ENCODE data around the gene TRPM2. TPM values are rescaled to one million over a fixed set of nuclear protein-coding genes. Genes with fewer than 3 reads are reported as not detected.
"Not testable (repeated sequence)": the region's sequence is repeated elsewhere in the genome, so short reads cannot be mapped to it uniquely, and the experiment has no call there.

TRPM2 gene
- polyA plus RNA-seq, 3 donors: 0.75 to 1.1 (median 0.82) TPM

GRCh38 chr21:44351535-44352252, 1.7 kb upstream of the TRPM2 start:
- no peak for DNase-seq (ENCODE audit: low read depth in 3 of 3, low spot score in 2 of 3)

DNA sequence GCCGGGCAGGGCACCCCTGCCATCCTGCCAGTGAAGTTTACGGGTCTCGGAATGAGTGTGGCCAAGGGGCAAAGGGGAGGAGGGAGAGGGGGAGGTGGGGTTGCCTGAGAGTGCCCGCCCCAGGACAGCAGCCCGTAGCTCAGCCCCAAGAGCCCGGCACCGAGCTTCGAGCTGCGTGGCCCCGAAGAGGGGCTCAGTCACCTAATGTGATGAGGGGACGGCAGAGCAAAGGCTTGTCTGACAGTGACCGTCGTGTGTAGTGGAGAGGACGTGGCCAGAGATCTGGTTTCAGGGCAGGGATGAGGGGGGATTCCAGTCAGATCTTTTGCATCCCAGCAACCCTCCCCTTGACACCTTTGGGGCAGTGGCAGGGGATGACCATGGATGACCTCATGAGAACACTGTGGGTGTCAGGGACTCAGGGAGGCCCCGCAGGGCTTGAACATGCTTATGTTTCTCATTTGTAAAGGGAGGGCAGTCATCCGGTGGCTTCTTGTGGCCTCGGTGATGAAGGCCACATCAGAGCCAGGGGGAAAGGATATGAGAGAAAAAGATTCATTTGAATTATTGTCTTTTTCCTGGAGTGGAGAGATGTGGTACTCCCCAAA, 1.1 kb upstream of the TRPM2 start:
- DNase-seq (ENCODE audit: low read depth in 3 of 3, low spot score in 2 of 3): no peak

- DNase-seq (ENCODE audit: low read depth in 3 of 3, low spot score in 2 of 3): no peak
Measured at GRCh38 chr21:44354001-44354405, 582 bp downstream of the TRPM2 start.

DNA sequence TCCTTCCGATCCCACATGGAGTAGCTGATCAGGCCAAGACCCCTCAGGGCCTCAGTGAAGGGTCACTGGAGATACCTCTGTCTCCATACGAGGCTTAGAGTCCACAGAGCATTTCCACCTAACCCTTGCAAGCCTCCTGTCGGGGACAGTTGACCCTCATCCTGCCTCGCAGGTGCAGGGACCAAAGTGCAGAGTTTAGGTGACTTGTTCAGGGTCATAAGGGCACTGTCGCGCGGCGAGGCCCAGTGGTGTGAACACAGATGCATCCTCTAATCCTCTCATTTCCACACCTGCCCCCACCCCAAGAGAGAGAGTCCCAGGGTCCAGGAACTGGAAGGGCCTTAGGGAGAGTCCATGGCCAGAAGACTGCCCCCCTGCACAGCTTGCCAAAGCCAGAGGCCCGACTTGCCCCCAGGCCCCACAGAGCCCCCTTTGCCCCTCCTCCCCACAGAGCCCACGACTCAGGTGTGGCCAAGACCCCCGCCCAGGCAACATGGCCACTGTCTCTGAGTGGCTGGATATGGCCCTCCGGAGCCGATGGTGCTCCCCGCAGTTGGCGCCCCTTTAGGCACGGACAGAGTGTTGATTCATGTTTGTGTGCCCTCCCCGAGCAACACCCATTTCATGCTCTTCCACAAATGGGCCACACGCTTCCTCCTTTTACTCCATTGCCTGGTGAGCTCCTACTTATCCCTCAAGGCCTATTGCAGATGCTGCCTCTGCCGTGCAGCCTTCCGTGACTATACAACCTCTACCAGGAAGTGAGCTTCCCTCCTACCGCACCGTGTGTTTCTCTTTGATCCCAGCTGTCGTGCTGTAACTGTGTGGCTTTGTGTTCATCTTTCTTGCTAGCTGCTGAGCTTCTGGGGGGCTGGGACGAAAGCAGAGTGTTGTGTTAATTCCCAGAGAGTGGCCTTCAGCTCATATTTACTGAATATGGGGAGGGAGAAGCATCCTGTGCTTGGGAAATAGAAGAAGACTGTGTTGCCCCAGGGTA, 1.7 kb downstream of the TRPM2 start:
- no peak for DNase-seq (ENCODE audit: low read depth in 3 of 3, low spot score in 2 of 3)

DNA sequence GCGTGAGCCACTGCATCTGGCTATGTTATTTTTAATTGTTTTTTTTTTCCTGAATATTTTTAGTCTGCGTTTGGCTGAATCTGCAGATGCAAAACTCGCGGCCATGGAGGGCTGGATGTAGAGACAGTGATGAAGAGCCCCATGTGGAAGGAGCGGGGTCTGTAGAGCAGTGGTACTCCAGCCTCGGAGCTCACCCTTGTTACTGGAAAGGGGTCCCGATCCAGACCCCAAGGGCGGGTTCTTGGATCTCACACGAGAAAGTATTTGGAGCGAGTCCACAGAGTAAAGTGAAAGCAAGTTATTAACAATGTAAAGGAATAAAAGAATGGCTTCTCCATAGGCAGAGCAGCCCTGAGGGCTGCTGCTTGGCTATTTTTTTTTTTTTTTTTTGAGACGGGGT, 2.7 kb downstream of the TRPM2 start:
- DNase-seq (ENCODE audit: low read depth in 3 of 3, low spot score in 2 of 3): no peak

GRCh38 chr21:44356636-44357035, 3.2 kb downstream of the TRPM2 start:
- no peak for DNase-seq (ENCODE audit: low read depth in 3 of 3, low spot score in 2 of 3)

DNA sequence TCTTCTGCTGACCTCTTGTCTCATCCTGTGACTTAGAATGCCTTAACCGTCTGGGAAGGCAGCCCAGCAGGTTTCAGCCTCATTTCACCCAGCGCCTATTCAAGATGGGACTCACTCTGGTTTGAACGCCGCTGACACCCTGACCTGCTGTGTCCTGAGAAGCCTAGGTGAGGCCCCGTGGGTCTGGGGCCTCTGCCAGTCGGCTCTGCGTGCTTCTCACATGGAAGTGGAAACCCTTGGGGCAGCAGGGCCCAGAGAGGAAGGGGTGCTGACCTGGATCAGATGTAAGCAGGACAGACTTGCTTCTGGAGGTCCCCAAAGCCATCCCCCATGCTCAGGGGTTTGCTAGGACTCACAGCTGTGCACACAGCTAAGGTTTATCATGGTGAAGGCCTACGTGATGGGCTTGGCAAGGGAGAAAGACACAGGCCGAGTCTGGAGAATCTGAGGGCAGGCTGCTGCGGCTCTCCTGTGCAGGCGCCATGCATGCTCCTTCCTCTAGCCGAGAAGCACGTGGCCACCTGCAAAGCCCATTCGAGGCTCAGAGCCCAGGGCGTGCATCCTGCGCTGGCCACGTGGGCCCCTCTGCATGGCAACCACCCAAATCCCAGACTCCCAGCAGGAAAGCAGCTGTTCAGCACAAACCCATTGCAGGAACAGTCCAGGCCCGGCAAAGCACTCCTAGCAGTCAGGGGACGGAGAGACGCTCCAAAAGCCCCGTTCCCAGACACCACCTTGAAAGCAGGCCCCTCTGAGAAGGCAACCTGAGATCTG, 3.8 kb downstream of the TRPM2 start:
- DNase-seq (ENCODE audit: low read depth in 3 of 3, low spot score in 2 of 3): no peak

- DNase-seq (ENCODE audit: low read depth in 3 of 3, low spot score in 2 of 3): no peak
Measured at GRCh38 chr21:44359396-44359795, 6.0 kb downstream of the TRPM2 start.

GRCh38 chr21:44360159-44360558, 6.7 kb downstream of the TRPM2 start:
- DNase-seq (ENCODE audit: low read depth in 3 of 3, low spot score in 2 of 3): no peak

DNA sequence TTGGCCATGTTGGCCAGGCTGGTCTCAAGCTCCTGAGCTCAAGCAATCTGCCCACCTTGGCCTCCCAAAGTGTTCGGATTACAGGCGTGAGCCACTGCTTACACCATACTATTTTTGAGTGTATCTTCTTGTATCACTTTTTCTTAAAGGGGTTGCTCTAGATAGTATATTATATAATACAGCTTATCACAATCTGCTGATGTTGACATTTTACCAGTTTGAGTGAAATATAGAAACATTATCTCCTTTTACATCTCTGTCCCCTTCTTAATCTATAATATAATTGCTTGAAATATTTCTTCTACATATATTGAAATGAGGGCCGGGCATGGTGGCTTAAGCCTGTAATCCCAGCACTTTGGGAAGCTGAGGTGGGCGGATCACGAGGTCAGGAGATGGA, 8.5 kb downstream of the TRPM2 start:
- not testable (repeated sequence) for DNase-seq (ENCODE audit: low read depth in 3 of 3, low spot score in 2 of 3)

- no peak for DNase-seq (ENCODE audit: low read depth in 3 of 3, low spot score in 2 of 3)
Measured at GRCh38 chr21:44363278-44363677, 9.9 kb downstream of the TRPM2 start.

DNA sequence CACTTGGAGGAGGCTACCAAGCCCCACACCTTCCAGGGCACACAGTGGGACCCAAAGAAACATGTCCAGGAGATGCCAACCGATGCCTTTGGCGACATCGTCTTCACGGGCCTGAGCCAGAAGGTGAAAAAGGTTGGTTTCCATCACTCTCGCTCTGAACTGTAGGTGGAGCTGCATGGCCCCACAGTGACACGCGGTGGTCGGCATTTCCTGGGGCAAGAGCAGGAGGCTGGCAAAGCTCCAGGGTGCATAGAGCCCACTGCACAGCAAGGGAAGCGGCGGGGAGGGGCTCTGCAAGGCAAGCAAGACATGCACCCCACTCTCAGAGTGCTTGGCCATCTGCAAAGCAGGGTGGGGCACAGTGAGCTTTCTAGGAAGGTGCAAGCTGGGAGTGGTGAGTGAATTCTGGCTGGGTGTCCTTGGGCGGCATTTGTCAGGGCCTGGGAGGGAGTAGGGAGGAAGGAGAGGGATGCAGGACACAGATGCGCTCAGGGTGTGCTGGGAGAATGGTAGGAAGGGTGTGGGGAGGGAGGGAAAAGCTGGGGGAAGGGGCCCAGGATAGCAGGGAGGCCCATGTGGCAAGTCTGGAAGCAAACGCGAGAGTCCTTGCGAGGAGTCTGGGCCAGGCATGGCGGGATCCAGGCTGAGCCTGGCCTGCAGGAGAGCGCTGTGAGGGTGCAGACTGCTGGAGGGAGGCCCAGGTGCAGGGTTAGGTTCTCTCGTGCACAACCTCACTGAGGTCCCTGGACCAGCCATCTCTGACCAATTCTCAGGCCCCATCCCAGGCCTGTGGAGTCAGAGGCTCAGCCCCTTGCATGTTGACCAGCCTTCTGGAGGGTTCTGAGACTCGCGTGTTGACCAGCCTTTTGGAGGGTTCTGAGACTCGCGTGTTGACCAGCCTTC, 11.0 kb downstream of the TRPM2 start:
- DNase-seq (ENCODE audit: low read depth in 3 of 3, low spot score in 2 of 3): no peak

DNA sequence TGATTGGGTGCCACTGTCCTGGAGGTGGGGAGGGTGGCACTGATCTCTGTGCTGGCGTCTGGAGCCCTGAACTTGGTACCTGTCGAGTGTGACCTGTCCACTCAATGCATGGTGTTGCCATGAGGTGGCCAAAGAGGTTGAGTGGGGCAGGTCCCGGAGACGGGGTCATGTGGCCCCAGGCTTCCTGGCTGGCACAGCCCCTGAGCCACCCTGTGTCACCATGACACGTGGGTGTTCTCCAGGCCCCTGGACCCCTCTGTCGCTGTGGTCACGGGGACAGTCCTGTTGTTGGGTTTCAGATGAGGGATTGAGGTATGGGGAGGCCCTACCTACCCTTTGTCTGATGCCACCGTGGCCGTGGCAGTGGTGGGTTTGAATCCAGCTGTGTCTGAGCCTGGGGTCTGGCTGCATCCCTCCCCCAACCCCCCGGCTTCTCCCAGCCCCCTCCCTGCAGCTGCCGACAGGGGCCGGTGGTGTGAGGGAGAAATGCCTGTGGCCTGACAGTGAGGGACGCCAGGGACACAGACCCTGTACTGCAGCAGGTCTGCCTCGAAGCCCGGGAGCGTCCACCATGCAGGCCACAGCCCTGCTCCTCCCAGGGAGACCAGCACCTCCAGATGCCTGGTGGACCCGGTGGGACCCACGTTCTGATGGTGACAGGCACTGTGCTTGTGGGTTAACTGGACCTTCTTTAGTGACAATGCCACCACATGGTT, 12.0 kb downstream of the TRPM2 start:
- no peak for DNase-seq (ENCODE audit: low read depth in 3 of 3, low spot score in 2 of 3)

DNA sequence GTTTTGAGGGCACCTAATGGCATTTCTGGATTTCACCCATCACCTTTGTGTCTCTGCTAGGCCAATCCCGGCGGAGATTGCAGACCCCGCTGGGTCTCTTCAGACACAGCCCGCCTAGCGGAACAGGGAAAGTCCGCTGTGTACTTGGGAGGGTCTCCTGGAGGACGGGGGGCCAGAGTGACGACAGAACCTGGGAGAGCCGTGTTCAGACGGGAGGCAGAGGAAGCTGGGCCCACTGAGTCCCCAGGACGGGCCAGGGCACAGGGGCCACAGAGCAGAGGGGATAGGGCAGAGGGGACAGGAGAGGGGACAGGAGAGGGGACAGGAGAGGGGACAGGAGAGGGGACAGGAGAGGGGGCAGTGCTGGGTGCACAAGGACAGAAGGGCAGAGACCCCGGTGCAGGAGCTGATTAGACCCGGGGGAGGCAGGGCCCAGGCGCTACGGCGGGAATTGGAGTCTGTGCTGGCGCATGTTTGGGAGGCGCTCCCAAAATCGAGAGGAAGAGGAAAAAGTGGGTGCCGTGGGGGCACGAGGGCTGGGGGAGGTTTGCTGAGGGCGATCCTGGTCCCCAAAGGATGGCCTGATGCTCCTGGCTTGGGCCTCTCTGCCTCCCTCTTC, 12.7 kb downstream of the TRPM2 start:
- no peak for DNase-seq (ENCODE audit: low read depth in 3 of 3, low spot score in 2 of 3)

DNA sequence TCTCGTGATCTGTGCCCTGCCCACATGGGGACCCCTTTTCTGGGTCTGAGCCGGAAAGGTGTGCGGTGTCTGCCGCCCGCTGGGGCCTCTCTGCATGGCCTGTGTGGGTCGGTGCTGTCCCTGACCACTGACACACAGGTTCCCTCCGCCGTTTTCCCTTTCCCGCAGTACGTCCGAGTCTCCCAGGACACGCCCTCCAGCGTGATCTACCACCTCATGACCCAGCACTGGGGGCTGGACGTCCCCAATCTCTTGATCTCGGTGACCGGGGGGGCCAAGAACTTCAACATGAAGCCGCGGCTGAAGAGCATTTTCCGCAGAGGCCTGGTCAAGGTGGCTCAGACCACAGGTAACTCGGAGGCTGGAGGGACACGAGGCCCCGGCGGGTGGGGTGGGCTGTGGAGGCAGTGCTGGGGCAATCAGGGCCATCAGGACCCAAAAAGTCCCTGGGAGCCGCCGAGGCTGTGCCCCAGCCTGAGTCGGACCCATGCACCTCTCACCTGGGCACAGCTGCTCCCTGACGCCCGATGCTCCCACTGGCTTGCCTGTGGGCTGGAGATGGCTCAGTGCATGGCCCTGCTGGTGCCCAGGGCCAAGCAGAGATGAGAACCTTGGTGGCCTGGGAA, 13.3 kb downstream of the TRPM2 start:
- no peak for DNase-seq (ENCODE audit: low read depth in 3 of 3, low spot score in 2 of 3)

GRCh38 chr21:44368711-44369446, 15.5 kb downstream of the TRPM2 start:
- no peak for DNase-seq (ENCODE audit: low read depth in 3 of 3, low spot score in 2 of 3)

- DNase-seq (ENCODE audit: low read depth in 3 of 3, low spot score in 2 of 3): peak in 1 of 3 donors; percentile 44
Measured at GRCh38 chr21:44370027-44370735, 16.8 kb downstream of the TRPM2 start.
